HCT116 (cell line): ENCODE data around the gene MYO7A. TPM values are rescaled to one million over a fixed set of nuclear protein-coding genes. Genes with fewer than 3 reads are reported as not detected.

Experiments used
- ATAC-seq: fragments of 200-7000 bp; cut with Tn5 transposase; 2 replicates; pipeline ENCODE4 v1.9.1; 2020; ENCODE audit warnings: mild to moderate bottlenecking, moderate library complexity
- BruUV-seq: library from RNA; stranded (reverse); fragments of 400-500 nt; replicated peaks from 2 replicates; lab custom pipeline; 2021; lab: Mats Ljungman, UMichigan
- CTCF ChIA-PET: fragments of 300-600 bp; sonication (Branson Sonifier 250); formaldehyde crosslinking; loops from one replicate; lab custom pipeline; 2021; ENCODE audit warnings: antibody characterized with exemption; lab: Charles Lee
- POLR2A ChIA-PET: fragments of 300-600, 350-600 bp; sonication (Branson Sonifier 250); formaldehyde crosslinking; loops from one replicate; lab custom pipeline; 2021; ENCODE audit warnings: antibody characterized with exemption; lab: Charles Lee
- RAD21 ChIA-PET, 2 experiments: fragments of 300-600 bp; sonication (Branson Sonifier 250); formaldehyde crosslinking; loops; one replicate each; lab custom pipeline; 2023; ENCODE audit warnings: low total read pairs in 2 of 2; ENCODE audit not compliant: uncharacterized antibody in 2 of 2, unreplicated experiment in 2 of 2, low non-redundant PET in 1 of 2; lab: Charles Lee
- DNase-seq: peaks from one replicate; pipeline ENCODE4 v3.0.0-alpha.2; 2010; ENCODE audit warnings: low read depth, low spot score
- H2AFZ ChIP-seq: fragments of 200-600 bp; shearing (Covaris generic), sonication (generic); 2 replicates; pipeline ENCODE4 v1.6.1; 2017; ENCODE audit warnings: low read depth, mixed run types, mixed read lengths, antibody characterized with exemption, low read length; ENCODE audit not compliant: poor library complexity, severe bottlenecking
- H3K27ac ChIP-seq: 2 replicates; pipeline ENCODE4 v1.5.1; 2012; ENCODE audit warnings: low read depth, low read length
- H3K27me3 ChIP-seq: fragments of 200-600 bp; sonication (generic); 2 replicates; pipeline ENCODE4 v1.6.1; 2016; ENCODE audit warnings: mixed run types, low read length, mixed read lengths; ENCODE audit not compliant: insufficient read depth
- H3K36me3 ChIP-seq, 2 experiments: fragments of 200-500 bp in 1 of 2; fragments of 200-600 bp in 1 of 2; sonication (Bioruptor generic) in 1 of 2; sonication (generic) in 1 of 2; 2 replicates each; pipeline versions ENCODE4 v1.5.1 to v1.6.1; 2014 to 2016; ENCODE audit warnings: low read length in 2 of 2, inconsistent platforms in 1 of 2, mixed read lengths in 1 of 2, mixed run types in 1 of 2; ENCODE audit not compliant: insufficient read depth in 2 of 2, control insufficient read depth in 1 of 2
- H3K4me1 ChIP-seq, 2 experiments: fragments of 200-600 bp in 1 of 2; sonication (generic) in 1 of 2; 2 replicates each; pipeline versions ENCODE4 v1.5.1 to v1.6.1; 2012 to 2017; ENCODE audit warnings: low read length in 2 of 2, inconsistent platforms in 1 of 2, mild to moderate bottlenecking in 1 of 2, mixed read lengths in 1 of 2, mixed run types in 1 of 2, moderate library complexity in 1 of 2; ENCODE audit not compliant: insufficient read depth in 2 of 2, control insufficient read depth in 1 of 2
- H3K4me2 ChIP-seq: fragments of 200-600 bp; sonication (generic); 2 replicates; pipeline ENCODE4 v1.6.1; 2017; ENCODE audit warnings: mixed run types, low read length, mixed read lengths
- H3K4me3 ChIP-seq, 2 experiments: fragments of 200-600 bp in 1 of 2; sonication (generic) in 1 of 2; replicated peaks in 1 of 2; 2 replicates each; pipeline ENCODE4 v1.5.1; 2011 to 2016; ENCODE audit warnings: low read length in 2 of 2, control low read depth in 1 of 2, low read depth in 1 of 2, mild to moderate bottlenecking in 1 of 2, mixed read lengths in 1 of 2, mixed run types in 1 of 2
- H3K79me2 ChIP-seq: fragments of 200-600 bp; sonication (generic); 2 replicates; pipeline ENCODE4 v1.6.1; 2017; ENCODE audit warnings: mild to moderate bottlenecking, mixed run types, low read length, moderate library complexity, mixed read lengths; ENCODE audit not compliant: insufficient read depth
- H3K9ac ChIP-seq: fragments of 200-600 bp; sonication (generic); 2 replicates; pipeline ENCODE4 v1.6.1; 2016; ENCODE audit warnings: low read length, mixed read lengths
- H3K9me2 ChIP-seq: fragments of 200-600 bp; sonication (generic), shearing (Covaris generic); 2 replicates; pipeline ENCODE4 v1.6.1; 2017; ENCODE audit warnings: mixed run types, mild to moderate bottlenecking, moderate library complexity; ENCODE audit not compliant: insufficient read depth
- H3K9me3 ChIP-seq, 2 experiments: fragments of 200-500 bp in 1 of 2; fragments of 200-600 bp in 1 of 2; sonication (Bioruptor generic) in 1 of 2; sonication (generic) in 1 of 2; 2 replicates each; pipeline ENCODE4 v1.6.1; 2014 to 2017; ENCODE audit warnings: low read length in 2 of 2, mixed read lengths in 2 of 2, inconsistent platforms in 1 of 2, low read depth in 1 of 2, mild to moderate bottlenecking in 1 of 2, mixed run types in 1 of 2, moderate library complexity in 1 of 2; ENCODE audit not compliant: control insufficient read depth in 1 of 2, insufficient read depth in 1 of 2
- H4K20me1 ChIP-seq: fragments of 200-600 bp; sonication (generic), shearing (Covaris generic); 2 replicates; pipeline ENCODE4 v1.6.1; 2017; ENCODE audit warnings: mixed run types, mild to moderate bottlenecking, moderate library complexity; ENCODE audit not compliant: insufficient read depth
- CBX3 ChIP-seq: IDR thresholded peaks from 2 replicates; pipeline ENCODE4 v1.6.1; 2012; ENCODE audit warnings: low read depth
- CEBPB ChIP-seq: IDR thresholded peaks from 2 replicates; pipeline ENCODE4 v1.6.1; 2012; ENCODE audit warnings: low read depth
- EGR1 ChIP-seq: IDR thresholded peaks from 2 replicates; pipeline ENCODE4 v1.6.1; 2012; ENCODE audit warnings: low read depth
- ELF1 ChIP-seq: IDR thresholded peaks from 2 replicates; pipeline ENCODE4 v1.6.1; 2012; ENCODE audit warnings: low read depth, borderline replicate concordance
- EZH2 ChIP-seq: fragments of 200-600 bp; sonication (generic); IDR thresholded peaks from 2 replicates; pipeline ENCODE4 v1.6.1; 2017; ENCODE audit warnings: antibody characterized with exemption, mixed run types
- EZH2phosphoT487 ChIP-seq: fragments of 200-600 bp; IDR thresholded peaks from 2 replicates; pipeline ENCODE4 v1.6.1; 2018; ENCODE audit warnings: antibody characterized with exemption, borderline replicate concordance
- FOSL1 ChIP-seq: IDR thresholded peaks from 2 replicates; pipeline ENCODE4 v1.6.1; 2012; ENCODE audit warnings: low read depth
- JUND ChIP-seq: IDR thresholded peaks from 2 replicates; pipeline ENCODE4 v1.6.1; 2012
- POLR2A ChIP-seq: IDR thresholded peaks from 2 replicates; pipeline ENCODE4 v1.7.0; 2011; ENCODE audit warnings: borderline replicate concordance; ENCODE audit not compliant: insufficient read depth, insufficient read length; ENCODE audit errors: extremely low read depth
- POLR2AphosphoS5 ChIP-seq: IDR thresholded peaks from 2 replicates; pipeline ENCODE4 v1.6.1; 2011; ENCODE audit warnings: mild to moderate bottlenecking, low read depth, low read length, moderate library complexity
- RAD21 ChIP-seq: IDR thresholded peaks from 2 replicates; pipeline ENCODE4 v1.6.1; 2012; ENCODE audit warnings: low read depth, mild to moderate bottlenecking
- SIN3A ChIP-seq: IDR thresholded peaks from 2 replicates; pipeline ENCODE4 v1.6.1; 2012; ENCODE audit warnings: low read depth
- TCF7L2 ChIP-seq: IDR thresholded peaks from 2 replicates; pipeline ENCODE4 v1.7.0; 2011; ENCODE audit warnings: borderline replicate concordance, inconsistent platforms; ENCODE audit not compliant: insufficient read depth, insufficient read length; ENCODE audit errors: extremely low read depth
- YY1 ChIP-seq: IDR thresholded peaks from 2 replicates; pipeline ENCODE4 v1.6.1; 2011; ENCODE audit warnings: low read length, low read depth, moderate library complexity, mild to moderate bottlenecking; ENCODE audit not compliant: insufficient replicate concordance; ENCODE audit errors: extremely low read depth
- ZFX ChIP-seq: fragments of 450-650 bp; IDR thresholded peaks from 2 replicates; pipeline ENCODE4 v1.6.1; 2017
- intact Hi-C: fragments of 100-400 bp; cut with micrococcal nuclease; formaldehyde crosslinking; loops from 2 replicates; pipeline ENCODE4 v1.10.0; 2022
- total RNA-seq: library from RNA; stranded (reverse); gene quantifications from one replicate; pipeline ENCODE4 v1.2.1, GENCODE V29; 2021; ENCODE audit not compliant: unreplicated experiment
- TF ChIP-seq, protein P1 (sequence below): IDR thresholded peaks from 2 replicates; pipeline ENCODE4 v1.6.1; 2012
- TF ChIP-seq, protein P2 (sequence below), 3 experiments: fragments of 200-600 bp in 1 of 3; sonication (generic) in 1 of 3; IDR thresholded peaks in 2 of 3; conservative IDR thresholded peaks in 1 of 3; 2 replicates each; pipeline ENCODE4 v1.5.1; 2012 to 2017; ENCODE audit warnings: low read depth in 2 of 3, low read length in 2 of 3, antibody characterized with exemption in 1 of 3, borderline replicate concordance in 1 of 3, control low read depth in 1 of 3, mild to moderate bottlenecking in 1 of 3, mixed read lengths in 1 of 3, mixed run types in 1 of 3, moderate library complexity in 1 of 3; ENCODE audit not compliant: insufficient read depth in 1 of 3
- TF ChIP-seq, protein P3 (sequence below): IDR thresholded peaks from 2 replicates; pipeline ENCODE4 v1.6.1; 2012
- TF ChIP-seq, protein P4 (sequence below): IDR thresholded peaks from 2 replicates; pipeline ENCODE4 v1.6.1; 2012; ENCODE audit warnings: low read depth

Gene MYO7A
- total RNA-seq, 1 experiment from 2014 or later, result 1.8 TPM

DNA sequence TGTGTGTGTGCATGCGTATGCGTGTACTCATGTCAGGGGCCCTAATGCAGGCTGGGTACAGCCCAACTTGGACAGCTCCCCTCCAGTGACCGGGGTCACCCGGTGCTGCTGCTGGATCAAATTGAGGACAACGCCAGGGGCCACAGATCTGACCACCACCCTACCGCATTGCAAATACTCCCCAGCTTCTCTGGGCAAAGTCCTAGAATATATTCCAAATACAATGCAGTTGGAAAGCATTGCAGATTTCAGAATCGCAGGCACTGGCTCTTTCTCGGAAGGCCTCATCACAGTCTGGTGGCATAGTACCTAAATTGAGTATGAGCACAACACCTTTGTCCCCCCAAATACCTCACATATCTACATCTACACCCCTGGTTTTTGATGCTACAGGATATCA, 43.2 kb downstream of the MYO7A start:
- H2AFZ ChIP-seq, result no peak overlapping the region
- no peak overlapping the region for H3K4me3 ChIP-seq
- no peaks in the 10 kb centered on the region for H3K36me3 ChIP-seq
- no peaks in the 10 kb centered on the region for H3K9me3 ChIP-seq
- no peak overlapping the region for H3K27ac ChIP-seq
- no peaks in the 10 kb centered on the region for H3K4me1 ChIP-seq
- BruUV-seq, result no TSS peak
- RAD21 ChIA-PET, result no interaction called here
- DNase-seq (no peak), ATAC-seq (no peak)
- no peaks in the 10 kb centered on the region for H3K27me3 ChIP-seq
- no peaks in the 10 kb centered on the region for H4K20me1 ChIP-seq
- H3K4me2 ChIP-seq, result no peak overlapping the region
- CTCF ChIA-PET, result no interaction called here
- H3K9ac ChIP-seq, result no peak overlapping the region
- POLR2A ChIA-PET, result no interaction called here
- intact Hi-C loops, result no loop called here
- no peaks in the 10 kb centered on the region for H3K9me2 ChIP-seq
- H3K79me2 ChIP-seq, result no peaks in the 10 kb centered on the region
- no peak for TF ChIP-seq POLR2AphosphoS5
- TF ChIP-seq, protein P1, sequence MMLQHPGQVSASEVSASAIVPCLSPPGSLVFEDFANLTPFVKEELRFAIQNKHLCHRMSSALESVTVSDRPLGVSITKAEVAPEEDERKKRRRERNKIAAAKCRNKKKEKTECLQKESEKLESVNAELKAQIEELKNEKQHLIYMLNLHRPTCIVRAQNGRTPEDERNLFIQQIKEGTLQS, result no peak
- no peak for TF ChIP-seq EGR1
- no peak for TF ChIP-seq ZFX
- TF ChIP-seq RAD21, result no peak
- TF ChIP-seq YY1, result no peak
- no peak for TF ChIP-seq TCF7L2
- no peak for TF ChIP-seq POLR2A
- TF ChIP-seq CEBPB, result no peak
- TF ChIP-seq JUND, result no peak
- no peak for TF ChIP-seq ELF1
- TF ChIP-seq, protein P2, sequence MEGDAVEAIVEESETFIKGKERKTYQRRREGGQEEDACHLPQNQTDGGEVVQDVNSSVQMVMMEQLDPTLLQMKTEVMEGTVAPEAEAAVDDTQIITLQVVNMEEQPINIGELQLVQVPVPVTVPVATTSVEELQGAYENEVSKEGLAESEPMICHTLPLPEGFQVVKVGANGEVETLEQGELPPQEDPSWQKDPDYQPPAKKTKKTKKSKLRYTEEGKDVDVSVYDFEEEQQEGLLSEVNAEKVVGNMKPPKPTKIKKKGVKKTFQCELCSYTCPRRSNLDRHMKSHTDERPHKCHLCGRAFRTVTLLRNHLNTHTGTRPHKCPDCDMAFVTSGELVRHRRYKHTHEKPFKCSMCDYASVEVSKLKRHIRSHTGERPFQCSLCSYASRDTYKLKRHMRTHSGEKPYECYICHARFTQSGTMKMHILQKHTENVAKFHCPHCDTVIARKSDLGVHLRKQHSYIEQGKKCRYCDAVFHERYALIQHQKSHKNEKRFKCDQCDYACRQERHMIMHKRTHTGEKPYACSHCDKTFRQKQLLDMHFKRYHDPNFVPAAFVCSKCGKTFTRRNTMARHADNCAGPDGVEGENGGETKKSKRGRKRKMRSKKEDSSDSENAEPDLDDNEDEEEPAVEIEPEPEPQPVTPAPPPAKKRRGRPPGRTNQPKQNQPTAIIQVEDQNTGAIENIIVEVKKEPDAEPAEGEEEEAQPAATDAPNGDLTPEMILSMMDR (IDR thresholded peaks at IDR 0.05 in 2 of 3, conservative IDR thresholded peaks at IDR 0.05 in 1 of 3; ENCODE audit: borderline replicate concordance in 1 of 3, insufficient read depth in 1 of 3, low read depth in 2 of 3, low read length in 2 of 3), result no peak
- no peak for TF ChIP-seq CBX3
- no peak for TF ChIP-seq SIN3A
- TF ChIP-seq EZH2, result no peak
- TF ChIP-seq, protein P3, sequence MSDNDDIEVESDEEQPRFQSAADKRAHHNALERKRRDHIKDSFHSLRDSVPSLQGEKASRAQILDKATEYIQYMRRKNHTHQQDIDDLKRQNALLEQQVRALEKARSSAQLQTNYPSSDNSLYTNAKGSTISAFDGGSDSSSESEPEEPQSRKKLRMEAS, result no peak
- no peak for TF ChIP-seq EZH2phosphoT487
- no peak for TF ChIP-seq FOSL1
- TF ChIP-seq, protein P4, sequence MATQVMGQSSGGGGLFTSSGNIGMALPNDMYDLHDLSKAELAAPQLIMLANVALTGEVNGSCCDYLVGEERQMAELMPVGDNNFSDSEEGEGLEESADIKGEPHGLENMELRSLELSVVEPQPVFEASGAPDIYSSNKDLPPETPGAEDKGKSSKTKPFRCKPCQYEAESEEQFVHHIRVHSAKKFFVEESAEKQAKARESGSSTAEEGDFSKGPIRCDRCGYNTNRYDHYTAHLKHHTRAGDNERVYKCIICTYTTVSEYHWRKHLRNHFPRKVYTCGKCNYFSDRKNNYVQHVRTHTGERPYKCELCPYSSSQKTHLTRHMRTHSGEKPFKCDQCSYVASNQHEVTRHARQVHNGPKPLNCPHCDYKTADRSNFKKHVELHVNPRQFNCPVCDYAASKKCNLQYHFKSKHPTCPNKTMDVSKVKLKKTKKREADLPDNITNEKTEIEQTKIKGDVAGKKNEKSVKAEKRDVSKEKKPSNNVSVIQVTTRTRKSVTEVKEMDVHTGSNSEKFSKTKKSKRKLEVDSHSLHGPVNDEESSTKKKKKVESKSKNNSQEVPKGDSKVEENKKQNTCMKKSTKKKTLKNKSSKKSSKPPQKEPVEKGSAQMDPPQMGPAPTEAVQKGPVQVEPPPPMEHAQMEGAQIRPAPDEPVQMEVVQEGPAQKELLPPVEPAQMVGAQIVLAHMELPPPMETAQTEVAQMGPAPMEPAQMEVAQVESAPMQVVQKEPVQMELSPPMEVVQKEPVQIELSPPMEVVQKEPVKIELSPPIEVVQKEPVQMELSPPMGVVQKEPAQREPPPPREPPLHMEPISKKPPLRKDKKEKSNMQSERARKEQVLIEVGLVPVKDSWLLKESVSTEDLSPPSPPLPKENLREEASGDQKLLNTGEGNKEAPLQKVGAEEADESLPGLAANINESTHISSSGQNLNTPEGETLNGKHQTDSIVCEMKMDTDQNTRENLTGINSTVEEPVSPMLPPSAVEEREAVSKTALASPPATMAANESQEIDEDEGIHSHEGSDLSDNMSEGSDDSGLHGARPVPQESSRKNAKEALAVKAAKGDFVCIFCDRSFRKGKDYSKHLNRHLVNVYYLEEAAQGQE, result no peak
